SU-DHL-6 (cell line): ENCODE data around the gene MAN2B1.

ENCODE experiments used
- H2AFZ ChIP-seq: fragments of 200-600 bp; sonication (generic); 2 replicates; pipeline ENCODE4 v1.6.1; 2014; ENCODE audit warnings: low read depth, mild to moderate bottlenecking, moderate library complexity, mixed read lengths, antibody characterized with exemption, low read length; ENCODE audit not compliant: severe bottlenecking
- H3F3A ChIP-seq: fragments of 200-600 bp; shearing (Covaris generic); 2 replicates; pipeline ENCODE4 v1.6.0; 2016; ENCODE audit warnings: antibody characterized with exemption, mild to moderate bottlenecking; ENCODE audit not compliant: insufficient read depth
- H3K27ac ChIP-seq: fragments of 200-600 bp; sonication (generic); 2 replicates; pipeline ENCODE4 v1.5.1; 2016; ENCODE audit warnings: low read depth, mild to moderate bottlenecking, low read length, moderate library complexity, mixed read lengths
- H3K27me3 ChIP-seq: fragments of 200-600 bp; sonication (generic), shearing (Covaris generic); 2 replicates; pipeline ENCODE4 v1.6.0; 2014; ENCODE audit warnings: mild to moderate bottlenecking, low read length
- H3K36me3 ChIP-seq: fragments of 200-600 bp; sonication (generic); 2 replicates; pipeline ENCODE4 v1.6.1; 2014; ENCODE audit warnings: mild to moderate bottlenecking, low read length, mixed read lengths
- H3K4me2 ChIP-seq: fragments of 300-600, 200-600 bp; shearing (Covaris generic), sonication (generic); 2 replicates; pipeline ENCODE4 v1.6.0; 2014; ENCODE audit warnings: low read length, low read depth, mild to moderate bottlenecking; ENCODE audit not compliant: poor library complexity, severe bottlenecking
- H3K4me3 ChIP-seq: fragments of 200-600 bp; sonication (generic); 2 replicates; pipeline ENCODE4 v1.5.1; 2014; ENCODE audit warnings: antibody characterized with exemption, low read length, mild to moderate bottlenecking, mixed read lengths; ENCODE audit not compliant: insufficient read depth, poor library complexity, severe bottlenecking
- H3K79me2 ChIP-seq: fragments of 200-600 bp; sonication (generic); 2 replicates; pipeline ENCODE4 v1.6.1; 2014; ENCODE audit warnings: mild to moderate bottlenecking, low read length, moderate library complexity; ENCODE audit not compliant: insufficient read depth
- H3K9ac ChIP-seq: fragments of 200-600 bp; sonication (generic); 2 replicates; pipeline ENCODE4 v1.7.0; 2014; ENCODE audit warnings: mild to moderate bottlenecking, low read length
- H3K9me2 ChIP-seq: fragments of 200-600 bp; sonication (generic); replicated peaks from 2 replicates; pipeline ENCODE4 v1.6.1; 2014; ENCODE audit warnings: low read length; ENCODE audit not compliant: insufficient read depth
- H3K9me3 ChIP-seq: fragments of 200-600 bp; sonication (generic); 2 replicates; pipeline ENCODE4 v1.6.1; 2014; ENCODE audit warnings: low read length, mixed read lengths; ENCODE audit not compliant: insufficient read depth
- H4K20me1 ChIP-seq: fragments of 200-600 bp; sonication (generic); 2 replicates; pipeline ENCODE4 v1.6.1; 2014; ENCODE audit warnings: low read depth, mild to moderate bottlenecking, antibody characterized with exemption, low read length, moderate library complexity, mixed read lengths
- CTCF ChIP-seq: fragments of 200-600 bp; sonication (generic); IDR thresholded peaks from one replicate; pipeline ENCODE4 v1.5.1; 2017; ENCODE audit warnings: antibody characterized with exemption, mild to moderate bottlenecking, low read length, moderate library complexity; ENCODE audit not compliant: insufficient read depth, poor library complexity, severe bottlenecking
- EZH2phosphoT487 ChIP-seq: fragments of 200-600 bp; sonication (generic), shearing (Covaris generic); conservative IDR thresholded peaks from 2 replicates; pipeline ENCODE4 v1.6.1; 2018; ENCODE audit warnings: mild to moderate bottlenecking, antibody characterized with exemption, low read length, moderate library complexity, mixed read lengths

Gene MAN2B1

GRCh38 chr19:12667731-12668302 lies 1.3 kb upstream of the MAN2B1 start:
- H3K4me3 ChIP-seq: no peak overlapping the region
- H3K4me2 ChIP-seq: peak overlapping the region; percentile 66
- TF ChIP-seq CTCF (no peak), EZH2phosphoT487 (no peak)
- H3K79me2 ChIP-seq: peaks cover 46% of the 10 kb centered on the region
- no peak overlapping the region for H3K27ac ChIP-seq
- no peaks in the 10 kb centered on the region; the same call in 1 of the 2 replicates for H3K36me3 ChIP-seq
- H2AFZ ChIP-seq: no peak overlapping the region
- H3K9me2 ChIP-seq: no peaks in the 10 kb centered on the region
- H3K9ac ChIP-seq: peak overlapping the region; percentile 81
- H4K20me1 ChIP-seq: no peaks in the 10 kb centered on the region
- H3K27me3 ChIP-seq: no peaks in the 10 kb centered on the region
- no peaks in the 10 kb centered on the region for H3K9me3 ChIP-seq
- H3F3A ChIP-seq: peaks cover 7% of the 10 kb centered on the region; the same call in 1 of the 2 replicates

- no peaks in the 10 kb centered on the region for H4K20me1 ChIP-seq
- no peak overlapping the region for H2AFZ ChIP-seq
- H3K27ac ChIP-seq: peak overlapping the region; percentile 82
- H3F3A ChIP-seq: peaks cover 7% of the 10 kb centered on the region; the same call in 1 of the 2 replicates
- H3K9me3 ChIP-seq: no peaks in the 10 kb centered on the region
- TF ChIP-seq EZH2phosphoT487 (no peak), CTCF (no peak)
- peaks cover 46% of the 10 kb centered on the region for H3K79me2 ChIP-seq
- H3K4me2 ChIP-seq: peak overlapping the region; percentile 66
- H3K9me2 ChIP-seq: no peaks in the 10 kb centered on the region
- H3K9ac ChIP-seq: peak overlapping the region; percentile 90
- H3K4me3 ChIP-seq: peak overlapping the region; percentile 95
- H3K36me3 ChIP-seq: no peaks in the 10 kb centered on the region; the same call in 1 of the 2 replicates
- H3K27me3 ChIP-seq: no peaks in the 10 kb centered on the region
These were observed 774 bp downstream of the MAN2B1 start for GRCh38 chr19:12665671-12666264.

GRCh38 chr19:12665281-12665573 lies 1.3 kb downstream of the MAN2B1 start:
- H3K9me2 ChIP-seq: no peaks in the 10 kb centered on the region
- H3K27me3 ChIP-seq: no peaks in the 10 kb centered on the region
- TF ChIP-seq EZH2phosphoT487 (no peak), CTCF (no peak)
- H4K20me1 ChIP-seq: no peaks in the 10 kb centered on the region
- peak overlapping the region; percentile 82 for H3K27ac ChIP-seq
- peak overlapping the region; percentile 95 for H3K4me3 ChIP-seq
- peak overlapping the region; percentile 66 for H3K4me2 ChIP-seq
- H3K79me2 ChIP-seq: peaks cover 41% of the 10 kb centered on the region
- peak overlapping the region; percentile 90 for H3K9ac ChIP-seq
- no peaks in the 10 kb centered on the region; the same call in 1 of the 2 replicates for H3K36me3 ChIP-seq
- peaks cover 7% of the 10 kb centered on the region; the same call in 1 of the 2 replicates for H3F3A ChIP-seq
- no peak overlapping the region for H2AFZ ChIP-seq
- no peaks in the 10 kb centered on the region for H3K9me3 ChIP-seq
